HepG2 (cell line): ENCODE results near the gene G6PC3. TPM values are rescaled to one million over a fixed set of nuclear protein-coding genes. Genes with fewer than 3 reads are reported as not detected.

ENCODE experiments used
- ADNP ChIP-seq: sonication (generic); formaldehyde crosslinking; IDR thresholded peaks from 2 replicates; pipeline ENCODE4 v1.4.0; 2020; ENCODE audit warnings: missing genetic modification reagents
- ATF6 ChIP-seq: sonication (generic); formaldehyde crosslinking; conservative IDR thresholded peaks from 2 replicates; pipeline ENCODE4 v1.4.0; 2020; ENCODE audit warnings: missing genetic modification reagents
- CTCF ChIP-seq: sonication (generic); formaldehyde crosslinking; IDR thresholded peaks from 2 replicates; pipeline ENCODE4 v1.5.0; 2020; ENCODE audit warnings: mild to moderate bottlenecking, missing genetic modification reagents, moderate library complexity
- HMGXB4 ChIP-seq, 2 experiments: sonication (generic) in 1 of 2; formaldehyde crosslinking in 1 of 2; IDR thresholded peaks; 2 replicates each; pipeline versions ENCODE4 v1.4.0 to v1.6.1; 2018 to 2020; ENCODE audit warnings: missing genetic modification reagents in 2 of 2, borderline replicate concordance in 1 of 2, low read depth in 1 of 2, mild to moderate bottlenecking in 1 of 2, missing biosample characterization in 1 of 2
- HNF4A ChIP-seq: sonication (generic); formaldehyde crosslinking; IDR thresholded peaks from 2 replicates; pipeline ENCODE4 v1.4.0; 2020; ENCODE audit warnings: missing genetic modification reagents
- HOXA3 ChIP-seq: sonication (generic); formaldehyde crosslinking; IDR thresholded peaks from 2 replicates; pipeline ENCODE4 v1.5.0; 2020; ENCODE audit warnings: missing genetic modification reagents
- RAD21 ChIP-seq: fragments of 450-650 bp; formaldehyde crosslinking; IDR thresholded peaks from 2 replicates; pipeline ENCODE4 v1.5.0; 2020; ENCODE audit warnings: mild to moderate bottlenecking
- SAFB2 ChIP-seq: sonication (generic); formaldehyde crosslinking; IDR thresholded peaks from 2 replicates; pipeline ENCODE4 v1.5.1; 2020; ENCODE audit warnings: missing genetic modification reagents, low read depth, mild to moderate bottlenecking, borderline replicate concordance
- SKI ChIP-seq: fragments of 450-650 bp; IDR thresholded peaks from one replicate; pipeline ENCODE4 v1.6.1; 2018; ENCODE audit warnings: mild to moderate bottlenecking; ENCODE audit not compliant: partially characterized antibody
- ZFP1 ChIP-seq: IDR thresholded peaks from 2 replicates; pipeline ENCODE4 v1.6.1; 2016
- ZMYM3 ChIP-seq: sonication (generic); formaldehyde crosslinking; IDR thresholded peaks from 2 replicates; pipeline ENCODE4 v1.5.1; 2020; ENCODE audit warnings: mild to moderate bottlenecking, missing genetic modification reagents
- ZNF3 ChIP-seq: IDR thresholded peaks from 2 replicates; pipeline ENCODE4 v1.7.0; 2017; ENCODE audit warnings: inconsistent platforms
- ZNF597 ChIP-seq: sonication (generic); formaldehyde crosslinking; IDR thresholded peaks from 2 replicates; pipeline ENCODE4 v1.5.0; 2020; ENCODE audit warnings: missing genetic modification reagents
- ZNF629 ChIP-seq: sonication (generic); formaldehyde crosslinking; conservative IDR thresholded peaks from 2 replicates; pipeline ENCODE4 v1.5.0; 2020; ENCODE audit warnings: missing genetic modification reagents
- ZNF891 ChIP-seq: sonication (generic); formaldehyde crosslinking; IDR thresholded peaks from 2 replicates; pipeline ENCODE4 v1.5.0; 2020; ENCODE audit warnings: mild to moderate bottlenecking, missing genetic modification reagents
- ZSCAN21 ChIP-seq: sonication (generic); formaldehyde crosslinking; IDR thresholded peaks from 2 replicates; pipeline ENCODE4 v1.8.0; 2022; ENCODE audit warnings: mild to moderate bottlenecking, missing genetic modification reagents, moderate library complexity, borderline replicate concordance
- ZSCAN31 ChIP-seq: sonication (generic); formaldehyde crosslinking; IDR thresholded peaks from 2 replicates; pipeline ENCODE4 v1.5.0; 2020; ENCODE audit warnings: low read depth, mild to moderate bottlenecking, missing genetic modification reagents
- polyA plus RNA-seq, 8 experiments: library from polyadenylated mRNA; depleted of rRNA in 3 of 8; stranded (reverse) in 7 of 8; unstranded in 1 of 8; fragments of >200 nt; fragmentation: Illumina TruSeq in 4 of 8; extraction: Trizol in 4 of 8; gene quantifications; 2 replicates each; pipeline versions ENCODE4 v1.2.1 to v1.2.3, GENCODE V29; 2011 to 2016; ENCODE audit warnings: low read depth in 4 of 8, missing spikeins in 1 of 8, mixed read lengths in 1 of 8; ENCODE audit not compliant: insufficient read depth in 1 of 8
- total RNA-seq, 5 experiments: library from RNA; depleted of rRNA; stranded (reverse); fragments of >200 nt; fragmentation: Illumina TruSeq; extraction: Trizol; gene quantifications; 2 replicates each; pipeline ENCODE4 v1.2.3, GENCODE V29; 2016; ENCODE audit warnings: low read depth in 1 of 5

The G6PC3 gene
- total and polyA plus RNA-seq, 2 of the 13 experiments (the other 11 are each of a cell fraction or from before 2014, with no cell fraction given), result 38.5 to 75.8 TPM

- TF ChIP-seq HMGXB4 (CRISPR knock-in tag; IDR thresholded peaks at IDR 0.05; ENCODE audit: borderline replicate concordance in 1 of 2, low read depth in 1 of 2) (no peak), ZNF891 (no peak), RAD21 (CRISPR knock-in tag) (no peak), CTCF (no peak), ZFP1 (no peak), ZMYM3 (0 out of 2 replicates have a peak, but pooled peaks have one; percentile 32), ZSCAN31 (CRISPR knock-in tag) (no peak), HOXA3 (CRISPR knock-in tag) (0 out of 2 replicates have a peak, but pooled peaks have one; percentile 22), ZNF629 (peak; percentile 65; the same call in 1 of the 2 replicates), ZNF597 (CRISPR knock-in tag) (no peak), ZNF3 (CRISPR knock-in tag) (no peak), ATF6 (CRISPR knock-in tag) (no peak), ZSCAN21 (CRISPR knock-in tag) (0 out of 2 replicates have a peak, but pooled peaks have one; percentile 23), SAFB2 (0 out of 2 replicates have a peak, but pooled peaks have one; percentile 38), ADNP (CRISPR knock-in tag) (0 out of 2 replicates have a peak, but pooled peaks have one; percentile 16), HNF4A (no peak), SKI (no peak)
Measured at GRCh38 chr17:44111777-44112176, 41.2 kb downstream of the G6PC3 start (continued).
